LNCAP (cell line): ENCODE measurements around the gene NR3C1.

Source experiments
- CTCF ChIP-seq: fragments of 450-650 bp; IDR thresholded peaks from 2 replicates; pipeline ENCODE4 v1.5.1; 2017; ENCODE audit warnings: mild to moderate bottlenecking

The NR3C1 gene

GRCh38 chr5:143345671-143346440, 57.6 kb downstream of the NR3C1 start:
- no peak for TF ChIP-seq CTCF

- TF ChIP-seq CTCF, result no peak
Observed at GRCh38 chr5:143343042-143343441, 60.4 kb downstream of the NR3C1 start.

GRCh38 chr5:143342607-143343006, 60.9 kb downstream of the NR3C1 start:
- no peak for TF ChIP-seq CTCF

GRCh38 chr5:143341807-143342570, 61.5 kb downstream of the NR3C1 start:
- no peak for TF ChIP-seq CTCF

GRCh38 chr5:143340891-143341685, 62.4 kb downstream of the NR3C1 start:
- no peak for TF ChIP-seq CTCF

GRCh38 chr5:143338658-143339366, 64.7 kb downstream of the NR3C1 start:
- no peak for TF ChIP-seq CTCF

- TF ChIP-seq CTCF, result no peak
Observed at GRCh38 chr5:143337946-143338345, 65.5 kb downstream of the NR3C1 start.
